ENCODE measurements around the gene ALDH1A1.

Gene ALDH1A1

DNA sequence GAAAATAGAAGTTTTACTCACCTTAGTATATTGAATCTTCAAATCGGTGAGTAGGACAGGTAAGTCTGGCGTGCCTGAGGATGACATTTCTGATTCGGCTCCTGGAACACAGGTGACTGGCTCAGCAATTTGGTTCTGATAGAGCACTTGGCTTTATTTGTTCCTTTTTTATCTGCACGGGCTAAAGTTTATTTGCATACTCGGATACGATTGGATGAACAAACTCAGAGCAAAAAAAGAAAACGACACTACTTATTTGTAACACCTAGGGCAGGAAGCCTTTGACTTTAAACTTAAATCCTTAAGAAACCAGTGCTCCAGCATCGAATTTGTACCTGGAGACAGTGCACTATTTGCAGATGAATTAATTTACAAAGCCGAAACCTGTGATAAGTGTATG is at the start of gene ALDH1A1:
Gene ALDH1A1, minus strand, starts transcription at position 140 of the 400 bp plus-strand sequence. Its CDS starts 53 bp downstream, at position 87.
- DNase-seq (ENCODE audit: low read depth in 3 of 3, low spot score in 1 of 3): no peak

DNA sequence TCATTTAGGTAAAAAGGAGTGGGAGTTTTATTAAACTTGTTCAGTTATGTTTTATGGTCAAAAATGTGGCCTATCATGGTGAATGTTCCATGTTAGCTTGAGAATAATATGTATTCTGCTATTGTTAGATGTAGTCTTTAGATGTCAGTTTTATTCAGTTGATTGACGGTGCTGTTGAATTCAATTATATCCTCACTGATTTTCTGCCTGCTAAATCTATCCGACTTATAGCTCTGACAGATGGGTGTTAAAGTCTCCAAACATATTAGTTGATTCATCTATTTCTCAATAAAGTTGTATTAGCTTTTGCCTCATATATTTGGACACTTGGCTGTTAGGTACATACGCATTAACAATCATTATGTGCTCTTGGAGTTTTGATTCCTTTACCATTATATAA is 49.0 kb upstream of the ALDH1A1 start:
- no peak for DNase-seq (ENCODE audit: low read depth in 3 of 3, low spot score in 1 of 3)

GRCh38 chr9:72998363-72998762 is 45.5 kb upstream of the ALDH1A1 start:
- no peak for DNase-seq (ENCODE audit: low read depth in 3 of 3, low spot score in 1 of 3)

DNA sequence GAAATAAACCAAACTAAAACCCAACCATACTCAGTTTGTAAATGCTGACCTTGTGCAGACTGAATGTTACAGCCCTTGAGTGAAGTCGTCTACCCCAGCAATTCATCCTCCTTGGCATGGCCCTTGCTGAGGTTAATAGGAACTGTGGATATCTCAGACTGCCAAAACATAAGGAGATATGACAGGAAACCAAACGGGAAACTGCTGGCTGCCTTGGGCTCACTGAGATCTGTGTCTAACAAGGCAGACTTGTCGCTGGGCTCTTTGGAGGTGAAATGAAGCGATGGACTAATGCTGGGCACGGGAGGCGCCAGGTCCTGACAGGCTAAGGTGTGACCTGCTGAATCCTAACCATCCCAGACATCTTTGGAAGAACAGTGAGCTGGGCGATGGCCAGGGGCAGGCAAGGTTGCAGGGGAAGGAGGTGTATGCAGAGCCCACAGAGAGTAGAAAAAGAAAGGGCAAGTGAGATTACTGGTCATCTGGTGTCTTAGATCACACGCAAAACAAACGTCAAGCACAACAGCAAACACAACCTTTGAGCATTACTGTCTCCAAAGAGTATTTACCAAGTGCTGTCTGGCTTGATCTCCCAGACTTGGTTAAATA is 44.6 kb upstream of the ALDH1A1 start:
- no peak for DNase-seq (ENCODE audit: low read depth in 3 of 3, low spot score in 1 of 3)

DNA sequence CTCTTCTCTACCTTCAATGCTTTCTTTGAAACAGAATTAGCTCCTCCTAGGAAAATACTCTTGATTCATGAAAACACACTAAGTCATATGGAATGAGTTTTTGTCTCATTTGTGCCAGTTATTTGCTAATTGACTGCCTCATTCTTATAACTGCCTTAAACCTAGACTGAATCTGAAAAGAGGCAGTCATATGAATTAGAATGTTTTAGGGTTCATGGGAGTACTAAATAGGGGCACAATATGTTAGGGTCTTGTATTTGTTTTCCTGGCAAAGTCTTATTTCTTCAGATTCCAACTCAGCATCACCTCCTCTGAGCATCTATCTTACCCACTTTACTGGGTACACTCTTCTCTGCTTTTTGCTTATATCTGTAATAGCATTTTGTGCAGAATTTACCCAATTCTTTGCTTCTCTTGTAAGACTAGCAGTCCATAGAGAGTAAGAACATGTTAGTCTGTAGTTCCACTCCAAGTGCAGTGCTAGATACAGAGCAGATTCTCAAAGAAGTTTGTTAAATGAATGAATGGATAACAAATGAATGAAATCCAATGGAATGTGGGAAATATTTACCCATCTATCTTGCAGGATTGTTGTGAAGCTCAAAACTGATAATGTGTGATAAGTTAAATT is 43.9 kb upstream of the ALDH1A1 start:
- DNase-seq (ENCODE audit: low read depth in 3 of 3, low spot score in 1 of 3): no peak

DNA sequence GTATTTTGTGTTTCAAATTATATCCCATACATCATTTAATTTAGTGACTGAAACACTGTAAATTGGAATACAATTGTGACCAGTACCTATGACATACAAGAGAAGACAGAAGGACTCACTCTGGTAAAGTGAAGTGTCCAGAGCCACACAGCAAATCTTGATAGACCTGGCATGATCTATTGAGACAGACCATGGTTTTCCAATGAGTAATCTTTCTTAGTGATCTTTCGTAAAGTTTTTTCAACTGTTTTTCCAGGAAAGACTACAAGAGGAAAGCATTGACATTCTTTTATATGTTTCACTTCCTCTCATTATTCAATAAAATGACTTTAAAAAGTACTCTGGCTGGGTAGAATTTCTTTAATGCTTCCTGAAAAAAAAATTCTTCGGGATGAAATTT is 43.3 kb upstream of the ALDH1A1 start:
- no peak for DNase-seq (ENCODE audit: low read depth in 3 of 3, low spot score in 1 of 3)

- no peak for DNase-seq (ENCODE audit: low read depth in 3 of 3, low spot score in 1 of 3)
Measured at GRCh38 chr9:72995131-72996024, 42.5 kb upstream of the ALDH1A1 start.

GRCh38 chr9:72991772-72992171 is 38.9 kb upstream of the ALDH1A1 start:
- DNase-seq (ENCODE audit: low read depth in 3 of 3, low spot score in 1 of 3): no peak

DNA sequence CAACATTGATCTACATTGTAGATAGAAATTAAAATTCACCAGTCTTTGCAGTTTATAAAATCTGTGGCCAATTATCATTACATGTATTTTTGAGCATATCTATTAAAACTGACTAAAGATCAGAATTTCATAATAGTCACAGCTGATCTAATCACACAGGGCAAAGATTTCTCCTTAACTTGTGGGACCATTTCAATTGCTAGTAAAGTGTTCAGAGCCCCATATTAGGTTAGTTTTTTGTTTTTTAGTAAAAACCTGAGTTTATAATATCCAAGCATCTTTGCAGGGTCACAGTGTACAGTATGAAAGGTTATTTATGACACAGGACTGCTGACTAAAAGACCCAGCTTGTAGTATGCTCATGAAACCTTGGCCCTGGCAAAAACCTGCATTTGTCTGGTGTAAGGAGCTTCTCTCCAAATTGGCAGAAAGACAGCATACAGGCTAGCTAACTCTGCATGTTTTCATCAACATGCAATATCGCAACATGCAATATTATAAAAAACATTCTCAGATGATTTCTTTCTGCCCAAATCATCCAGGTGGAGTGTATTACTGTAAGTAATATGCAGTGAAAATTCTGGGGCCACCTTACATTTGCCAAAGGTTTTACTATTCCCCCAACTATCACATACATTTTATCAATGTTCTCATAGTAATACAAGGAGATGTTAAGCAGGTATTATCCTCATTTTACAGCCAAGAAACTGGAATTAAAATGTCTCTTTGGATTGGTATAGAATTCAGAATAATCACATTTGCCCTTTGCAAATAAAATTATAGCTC is 37.7 kb upstream of the ALDH1A1 start:
- DNase-seq (ENCODE audit: low read depth in 3 of 3, low spot score in 1 of 3): no peak

DNA sequence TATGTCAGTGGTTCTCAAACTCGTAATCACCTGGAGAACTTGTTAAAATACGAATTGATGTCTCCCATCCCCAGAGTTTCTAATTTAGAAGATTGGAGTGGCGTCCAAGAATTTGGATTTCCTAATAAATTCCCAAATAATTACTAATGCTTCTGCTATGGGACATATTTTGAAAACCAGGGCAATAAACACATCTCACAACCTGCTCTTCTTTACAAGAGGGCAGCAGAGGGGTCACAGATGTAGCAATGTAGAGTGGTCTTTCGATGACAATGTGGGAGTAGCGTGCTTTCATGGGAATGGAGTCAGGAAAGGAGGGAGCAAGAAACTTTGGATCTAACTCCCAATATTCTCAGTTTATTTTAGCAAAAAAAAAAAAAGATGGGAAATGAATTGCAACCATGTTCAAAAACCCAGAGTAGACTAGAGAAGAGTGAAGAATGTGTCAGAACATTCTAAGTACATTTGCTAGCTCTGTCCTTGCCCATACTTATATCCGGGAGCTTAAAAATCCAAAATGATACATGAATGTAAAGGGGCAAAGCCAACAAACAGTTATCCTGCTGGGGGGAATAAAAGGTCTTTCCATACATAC is 33.8 kb upstream of the ALDH1A1 start:
- no peak for DNase-seq (ENCODE audit: low read depth in 3 of 3, low spot score in 1 of 3)

- DNase-seq (ENCODE audit: low read depth in 3 of 3, low spot score in 1 of 3): no peak
Measured at GRCh38 chr9:72985746-72986145, 32.9 kb upstream of the ALDH1A1 start.

DNA sequence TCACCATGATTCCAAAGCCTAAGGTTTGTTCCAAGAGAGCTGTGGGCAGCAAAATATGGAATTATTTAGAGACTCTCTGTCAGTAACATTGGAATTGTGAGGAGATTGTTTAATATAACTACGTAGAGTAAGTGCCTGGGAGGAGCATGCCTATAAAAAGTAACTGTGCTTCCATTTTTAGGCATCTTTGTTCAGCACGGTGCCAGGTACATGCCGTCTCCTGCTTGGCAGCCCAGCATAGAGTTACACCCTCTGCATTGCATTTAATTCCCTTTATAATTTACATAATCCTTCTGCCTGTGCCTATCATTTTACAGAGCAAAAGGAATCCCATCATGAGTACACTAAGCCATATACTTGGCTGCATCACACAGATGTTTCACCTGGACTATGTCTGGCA is 32.1 kb upstream of the ALDH1A1 start:
- DNase-seq (ENCODE audit: low read depth in 3 of 3, low spot score in 1 of 3): no peak

GRCh38 chr9:72984226-72984947 is 31.5 kb upstream of the ALDH1A1 start:
- no peak for DNase-seq (ENCODE audit: low read depth in 3 of 3, low spot score in 1 of 3)

- DNase-seq (ENCODE audit: low read depth in 3 of 3, low spot score in 1 of 3): no peak
Measured at GRCh38 chr9:72983512-72984225, 30.8 kb upstream of the ALDH1A1 start.

GRCh38 chr9:72983056-72983455 is 30.2 kb upstream of the ALDH1A1 start:
- DNase-seq (ENCODE audit: low read depth in 3 of 3, low spot score in 1 of 3): no peak

GRCh38 chr9:72982146-72982799 is 29.4 kb upstream of the ALDH1A1 start:
- DNase-seq (ENCODE audit: low read depth in 3 of 3, low spot score in 1 of 3): no peak

GRCh38 chr9:72981433-72981832 is 28.6 kb upstream of the ALDH1A1 start:
- no peak for DNase-seq (ENCODE audit: low read depth in 3 of 3, low spot score in 1 of 3)

GRCh38 chr9:72980600-72981265 is 27.9 kb upstream of the ALDH1A1 start:
- DNase-seq (ENCODE audit: low read depth in 3 of 3, low spot score in 1 of 3): no peak

GRCh38 chr9:72980183-72980582 is 27.3 kb upstream of the ALDH1A1 start:
- DNase-seq (ENCODE audit: low read depth in 3 of 3, low spot score in 1 of 3): no peak

All from stimulated activated CD4-positive, alpha-beta T cell treated with anti-CD3 and anti-CD28 coated beads, TNF-alpha, amount 100 ng/mL, for 1 hour (primary cell).